ENCODE data around the gene RNASET2.
"Not testable (repeated sequence)": the region's sequence is repeated elsewhere in the genome, so short reads cannot be mapped to it uniquely, and the experiment has no call there.

The RNASET2 gene

GRCh38 chr6:166927935-166928643 lies 28.3 kb downstream of the RNASET2 start:
- no peak for DNase-seq (ENCODE audit: low read depth, low spot score)

GRCh38 chr6:166927240-166927934 lies 29.0 kb downstream of the RNASET2 start:
- DNase-seq (ENCODE audit: low read depth, low spot score), result no peak

GRCh38 chr6:166926748-166927147 lies 29.6 kb downstream of the RNASET2 start:
- no peak for DNase-seq (ENCODE audit: low read depth, low spot score)

GRCh38 chr6:166925141-166925996 lies 31.0 kb downstream of the RNASET2 start:
- no peak for DNase-seq (ENCODE audit: low read depth, low spot score)

- DNase-seq (ENCODE audit: low read depth, low spot score), result no peak
Observed at GRCh38 chr6:166924531-166924930, 31.8 kb downstream of the RNASET2 start.

- DNase-seq (ENCODE audit: low read depth, low spot score), result no peak
Observed at GRCh38 chr6:166922937-166923336, 33.4 kb downstream of the RNASET2 start.

- no peak for DNase-seq (ENCODE audit: low read depth, low spot score)
Observed at GRCh38 chr6:166921570-166921969, 34.8 kb downstream of the RNASET2 start.

- DNase-seq (ENCODE audit: low read depth, low spot score), result no peak
Observed at GRCh38 chr6:166916824-166917223, 39.5 kb downstream of the RNASET2 start.

GRCh38 chr6:166915484-166915883 lies 40.9 kb downstream of the RNASET2 start:
- not testable (repeated sequence) for DNase-seq (ENCODE audit: low read depth, low spot score)

- not testable (repeated sequence) for DNase-seq (ENCODE audit: low read depth, low spot score)
Observed at GRCh38 chr6:166914952-166915351, 41.4 kb downstream of the RNASET2 start.

- no peak for DNase-seq (ENCODE audit: low read depth, low spot score)
Observed at GRCh38 chr6:166911248-166911677, 45.1 kb downstream of the RNASET2 start.

- DNase-seq (ENCODE audit: low read depth, low spot score), result no peak
Observed at GRCh38 chr6:166910601-166911000, 45.7 kb downstream of the RNASET2 start.

GRCh38 chr6:166908811-166909210 lies 47.5 kb downstream of the RNASET2 start:
- no peak for DNase-seq (ENCODE audit: low read depth, low spot score)

- no peak for DNase-seq (ENCODE audit: low read depth, low spot score)
Observed at GRCh38 chr6:166907871-166908806, 48.2 kb downstream of the RNASET2 start.

GRCh38 chr6:166907373-166907841 lies 48.9 kb downstream of the RNASET2 start:
- no peak for DNase-seq (ENCODE audit: low read depth, low spot score)

- no peak for DNase-seq (ENCODE audit: low read depth, low spot score)
Observed at GRCh38 chr6:166906376-166907044, 49.8 kb downstream of the RNASET2 start.

- no peak for DNase-seq (ENCODE audit: low read depth, low spot score)
Observed at GRCh38 chr6:166905505-166906134, 50.7 kb downstream of the RNASET2 start.

- no peak for DNase-seq (ENCODE audit: low read depth, low spot score)
Observed at GRCh38 chr6:166905013-166905412, 51.3 kb downstream of the RNASET2 start.

GRCh38 chr6:166904101-166904746 lies 52.1 kb downstream of the RNASET2 start:
- DNase-seq (ENCODE audit: low read depth, low spot score), result no peak
